RCC 7860 (cell line): ENCODE data around the gene EFNA3.

ENCODE experiments used
- DNase-seq: peaks from one replicate; pipeline ENCODE4 v3.0.0-alpha.2; 2015; ENCODE audit warnings: low spot score
- FAIRE-seq: peaks from 2 replicates; lab custom pipeline; 2012; peaks lifted over from hg19 to GRCh38; lab: Jason Lieb, UNC

EFNA3 gene, protein sequence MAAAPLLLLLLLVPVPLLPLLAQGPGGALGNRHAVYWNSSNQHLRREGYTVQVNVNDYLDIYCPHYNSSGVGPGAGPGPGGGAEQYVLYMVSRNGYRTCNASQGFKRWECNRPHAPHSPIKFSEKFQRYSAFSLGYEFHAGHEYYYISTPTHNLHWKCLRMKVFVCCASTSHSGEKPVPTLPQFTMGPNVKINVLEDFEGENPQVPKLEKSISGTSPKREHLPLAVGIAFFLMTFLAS

GRCh38 chr1:155078469-155079209 is at the start of gene EFNA3:
Gene EFNA3, plus strand, starts transcription at chr1:155078837. Its CDS starts 105 bp downstream, at chr1:155078942.
- DNase-seq: peak; percentile 6
- no peak for FAIRE-seq

- FAIRE-seq (no peak), DNase-seq (no peak)
Observed at GRCh38 chr1:155029513-155030242, 49.0 kb upstream of the EFNA3 start.

- no peak for FAIRE-seq
Observed at GRCh38 chr1:155030243-155030795, 48.3 kb upstream of the EFNA3 start.

DNA sequence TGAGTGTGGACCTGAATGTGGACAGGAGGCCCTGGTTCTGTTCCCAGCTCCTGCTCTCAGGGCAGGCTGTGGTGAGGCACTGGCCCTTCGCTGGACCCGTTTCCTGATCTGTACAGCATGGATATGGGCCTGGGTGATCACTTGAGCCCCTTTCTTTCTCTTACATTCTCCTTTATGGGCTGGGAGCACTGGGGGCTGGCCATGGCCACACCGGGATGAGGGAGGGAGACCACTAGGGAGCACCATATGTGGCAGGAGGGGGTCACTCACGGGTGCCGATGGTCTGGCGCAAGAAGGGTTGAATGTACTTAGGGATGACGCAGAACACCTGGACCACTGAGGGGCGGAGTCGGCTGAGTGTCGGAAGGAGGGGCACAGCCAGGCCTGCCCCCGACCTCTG is 47.7 kb upstream of the EFNA3 start:
- FAIRE-seq: no peak
- DNase-seq: no peak

More at GRCh38 chr1:155030243-155030795, 48.3 kb upstream of the EFNA3 start:
- DNase-seq: no peak

DNA sequence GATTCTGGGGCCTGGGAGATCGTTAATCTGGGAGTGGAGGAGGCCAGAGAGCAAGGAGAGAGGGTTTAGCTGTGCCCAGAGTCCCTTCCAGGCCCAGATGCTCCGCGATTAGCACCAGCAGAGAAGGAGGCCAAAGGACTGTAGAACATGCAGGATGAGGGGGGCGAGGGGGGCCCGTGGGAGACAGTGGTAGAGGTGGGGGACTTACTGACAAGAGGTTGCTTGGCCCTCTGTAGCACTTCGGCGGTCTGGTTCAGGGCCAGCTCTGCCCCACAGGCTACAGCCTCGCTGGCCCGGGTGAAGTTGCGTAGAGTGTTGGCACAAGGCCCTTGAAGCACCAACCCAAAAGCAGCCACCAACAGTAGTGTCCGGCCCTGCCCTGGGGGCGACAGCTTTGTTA is 45.8 kb upstream of the EFNA3 start:
- FAIRE-seq: no peak

DNA sequence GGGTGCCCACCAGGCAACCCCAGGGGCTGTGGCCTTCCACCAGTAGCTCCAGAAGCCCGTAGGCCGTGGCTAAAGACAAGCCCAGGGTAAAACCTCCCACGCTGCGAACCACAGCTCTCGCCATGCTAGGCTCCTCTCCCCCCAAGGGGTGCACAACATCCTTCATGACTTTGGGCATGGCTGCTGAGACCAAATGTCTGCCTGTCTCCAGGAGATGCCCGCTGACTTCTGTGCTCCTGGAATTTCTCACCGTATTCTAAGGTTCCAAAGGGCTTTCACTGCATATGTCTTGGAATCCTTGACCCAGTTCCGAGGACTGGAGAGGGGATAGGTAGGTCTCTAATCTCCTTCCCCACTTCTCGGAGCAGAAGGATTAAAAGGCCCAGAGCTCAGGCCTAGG is 45.1 kb upstream of the EFNA3 start, which contains the start of the genes DCST1 and DCST2:
TSS of gene DCST1 (plus strand) at position 301 of the 400 bp plus-strand sequence. CDS start 213 bp downstream, outside the sequence.
TSS of gene DCST2 (minus strand) at position 258 of the 400 bp plus-strand sequence. CDS start at position 178, 80 bp downstream.
- FAIRE-seq: no peak
- DNase-seq: no peak

More for the DNA sequence above, 45.8 kb upstream of the EFNA3 start:
- DNase-seq: no peak

GRCh38 chr1:155034318-155035208 is 44.1 kb upstream of the EFNA3 start:
- FAIRE-seq (no peak), DNase-seq (no peak)

GRCh38 chr1:155035936-155036335 is 42.7 kb upstream of the EFNA3 start:
- DNase-seq (no peak), FAIRE-seq (no peak)

GRCh38 chr1:155037043-155037442 is 41.6 kb upstream of the EFNA3 start:
- DNase-seq (no peak), FAIRE-seq (no peak)

- no peak for FAIRE-seq
- DNase-seq: no peak
Observed at GRCh38 chr1:155037851-155038441, 40.7 kb upstream of the EFNA3 start.

DNA sequence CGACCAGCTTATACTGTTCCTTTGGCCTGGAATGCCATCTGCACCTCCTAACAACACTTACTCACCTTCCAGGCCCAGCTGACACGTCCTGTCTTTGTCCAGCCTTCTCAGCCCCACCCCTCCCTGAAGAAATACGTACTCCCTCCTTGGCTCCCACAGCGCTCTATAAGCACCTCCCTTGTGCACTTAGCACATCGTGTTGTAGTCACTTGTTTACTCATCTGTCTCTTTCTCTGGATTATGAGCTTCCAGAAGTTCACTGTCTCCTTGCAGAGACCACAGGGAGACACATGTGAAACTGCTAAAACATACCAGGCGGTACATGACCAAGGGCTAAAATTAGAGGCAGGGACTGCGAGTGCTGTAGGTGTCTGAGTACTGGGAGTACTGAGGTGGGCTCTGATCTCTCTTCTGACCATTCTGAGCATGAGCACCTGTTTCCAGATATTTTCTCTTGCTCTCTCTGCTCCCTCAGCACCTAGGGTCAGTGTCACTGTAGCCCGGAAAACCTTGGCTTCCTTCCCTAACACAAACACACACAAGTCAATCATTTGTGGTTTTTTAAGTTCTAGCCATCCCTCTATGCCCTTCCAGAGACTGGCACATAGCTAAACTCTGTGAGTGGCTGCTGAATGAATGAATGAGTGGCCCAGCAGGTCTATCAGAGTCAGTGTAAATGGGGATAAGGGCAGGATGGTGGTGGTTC is 39.9 kb upstream of the EFNA3 start:
- no peak for FAIRE-seq
- DNase-seq: peak; percentile 30

DNA sequence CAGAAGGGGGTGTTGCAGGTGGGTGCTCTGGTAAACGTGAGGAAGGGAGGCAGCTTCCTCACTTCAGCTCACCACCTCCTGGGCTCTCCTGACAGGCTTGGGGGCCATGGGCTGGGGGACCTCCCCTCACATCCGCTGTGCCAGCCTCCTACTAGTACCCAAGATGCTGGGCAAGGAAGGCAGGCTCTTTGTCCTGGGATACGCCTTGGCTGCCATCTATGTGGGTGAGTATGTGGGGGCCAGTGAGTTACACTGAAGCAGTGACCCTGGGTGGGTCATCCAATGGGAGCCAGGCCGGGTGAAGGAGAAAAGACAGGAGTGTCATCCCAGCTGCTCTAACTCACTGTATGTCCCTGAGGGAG is 39.3 kb upstream of the EFNA3 start:
- FAIRE-seq (no peak), DNase-seq (no peak)

- no peak for DNase-seq
- FAIRE-seq: no peak
Observed at GRCh38 chr1:155040358-155041093, 38.1 kb upstream of the EFNA3 start.

DNA sequence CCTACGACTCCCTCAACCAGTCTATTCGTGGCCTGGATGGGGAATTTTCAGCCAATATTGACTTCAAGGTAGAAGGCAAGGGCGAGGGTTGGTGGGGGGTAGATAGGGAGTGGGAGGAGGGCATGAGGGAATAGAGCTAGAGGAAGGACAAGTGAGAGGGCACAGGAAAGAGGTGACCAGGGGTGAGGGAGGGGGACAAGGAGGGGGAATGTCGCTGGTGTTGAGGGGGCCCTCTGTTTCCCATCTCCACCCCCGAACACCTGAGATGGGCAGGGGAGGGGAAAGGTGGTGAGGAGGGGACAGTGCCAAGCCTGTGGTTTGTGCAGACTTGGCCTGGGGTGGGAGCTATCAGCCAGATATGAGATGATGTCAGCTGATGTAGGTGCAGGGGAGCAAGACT is 35.8 kb upstream of the EFNA3 start:
- FAIRE-seq: no peak
- DNase-seq: no peak

GRCh38 chr1:155043301-155043702 is 35.3 kb upstream of the EFNA3 start:
- no peak for DNase-seq
- FAIRE-seq: no peak

DNA sequence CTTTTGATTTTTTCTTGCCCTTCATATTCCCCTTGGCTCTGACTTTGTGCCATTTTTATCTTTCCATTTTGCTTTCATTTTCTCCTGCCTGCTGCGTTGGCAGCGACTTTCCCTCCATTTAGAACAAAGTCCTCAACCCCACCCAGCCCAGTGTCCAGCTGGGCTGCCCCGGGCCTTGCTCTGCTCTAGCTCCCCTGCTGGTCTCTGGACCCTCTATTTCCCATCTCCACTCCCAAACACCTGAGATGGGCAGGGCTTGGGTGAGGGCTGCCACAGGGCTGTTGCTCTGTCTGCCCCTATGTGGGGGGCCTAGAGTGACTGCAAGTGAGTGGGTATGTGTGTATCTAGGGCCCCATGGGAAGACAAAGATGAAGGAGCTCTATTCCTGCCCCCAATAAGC is 34.8 kb upstream of the EFNA3 start:
- FAIRE-seq (no peak), DNase-seq (no peak)

DNA sequence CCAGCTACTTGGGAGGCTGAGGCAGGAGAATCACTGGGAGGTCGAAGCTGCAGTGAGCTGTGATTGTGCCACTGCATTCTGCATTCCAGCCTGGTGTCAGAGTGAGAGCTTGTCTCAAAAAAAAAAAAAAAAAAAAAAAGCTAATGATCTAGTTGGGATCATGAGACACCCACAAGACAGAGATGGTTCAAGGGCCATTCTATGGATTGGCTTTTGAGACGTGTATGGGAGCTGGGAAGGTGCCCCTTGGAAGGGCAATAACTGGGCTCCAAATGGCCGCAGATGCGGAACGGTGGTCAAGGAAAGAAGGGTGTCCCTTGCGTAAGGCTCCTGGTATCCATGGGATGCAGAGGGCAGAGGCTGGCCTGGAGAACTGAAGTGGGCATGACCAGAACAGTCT is 34.3 kb upstream of the EFNA3 start:
- FAIRE-seq: no peak
- no peak for DNase-seq

DNA sequence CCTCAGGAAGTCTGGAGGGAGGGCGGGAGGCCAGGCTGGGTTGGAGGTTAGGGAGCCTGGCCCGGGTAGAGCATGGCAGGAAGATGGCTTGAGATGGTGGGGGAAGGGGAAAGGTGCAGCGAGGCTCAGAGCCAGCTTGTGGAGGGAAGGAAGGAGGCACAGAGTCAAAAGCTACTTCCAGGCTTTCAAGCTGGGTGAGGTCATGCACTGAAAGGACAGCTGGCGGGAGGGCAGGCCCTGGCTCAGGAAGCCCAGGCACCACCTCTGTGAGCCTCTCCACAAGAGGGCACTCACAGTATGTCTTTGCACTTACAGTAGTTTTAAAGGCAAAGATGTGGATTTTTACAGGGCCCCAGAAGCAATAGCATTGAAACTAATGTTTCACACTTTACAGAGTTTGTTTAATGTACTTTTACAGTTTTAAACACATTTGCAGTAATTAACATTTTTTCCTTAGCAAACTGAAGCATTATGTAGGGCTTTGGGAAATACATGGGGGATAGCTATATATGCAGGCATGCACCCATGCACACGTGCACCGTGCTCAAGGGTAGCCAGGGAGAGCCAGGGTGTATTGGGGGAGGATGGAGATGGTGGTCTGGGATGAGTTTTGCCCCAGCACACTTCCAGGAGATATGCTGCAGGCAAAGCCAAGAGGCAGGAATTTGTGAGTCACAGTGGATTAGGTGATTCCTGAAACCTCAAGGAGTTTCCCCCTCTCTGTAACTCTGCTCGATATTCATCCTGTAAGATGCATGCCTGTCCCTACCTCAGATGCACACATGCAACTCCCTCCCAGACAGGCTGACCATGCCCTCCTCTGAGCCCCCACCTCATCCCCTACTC is 33.6 kb upstream of the EFNA3 start:
- peak; percentile 77 for DNase-seq
- peak; percentile 76 for FAIRE-seq
